Gastroesophageal sphincter (tissue), 3 donors: ENCODE data around the gene PRKCZ.

Experiments used
- CTCF ChIP-seq, 4 experiments: fragments of 200-600 bp in 2 of 4; fragments of 450-650 bp in 2 of 4; sonication (generic) in 1 of 4; IDR thresholded peaks; one replicate each; pipeline ENCODE4 v1.5.1; 2017 to 2019; ENCODE audit warnings: antibody characterized with exemption in 4 of 4, mild to moderate bottlenecking in 2 of 4, moderate library complexity in 2 of 4
- POLR2AphosphoS5 ChIP-seq: sonication (generic); formaldehyde crosslinking; IDR thresholded peaks from one replicate; pipeline ENCODE4 v1.6.1; 2017; ENCODE audit warnings: antibody characterized with exemption

- TF ChIP-seq CTCF (IDR thresholded peaks at IDR 0.05) (no peak), POLR2AphosphoS5 (no peak)
These were observed 57.5 kb downstream of the PRKCZ start for GRCh38 chr1:2107586-2108212.
